ENCODE data around the gene ARMC7.

GRCh38 chr17:75152922-75153779 is 43.4 kb downstream of the ARMC7 start:
- no peak for TF ChIP-seq CTCF (IDR thresholded peaks at IDR 0.05)
- no peak for TF ChIP-seq POLR2A (IDR thresholded peaks at IDR 0.05)
- no peak for TF ChIP-seq POLR2AphosphoS5 (IDR thresholded peaks at IDR 0.05)

All from breast epithelium (tissue), 3 donors.